Glutamatergic neuron (in vitro differentiated cells): Measurements from ENCODE around the gene TMEM132A. TPM values are rescaled to one million over a fixed set of nuclear protein-coding genes. Genes with fewer than 3 reads are reported as not detected.

Source experiments
- DNase-seq: peaks from one replicate; pipeline ENCODE4 v3.0.0; 2022
- H3K27ac Mint-ChIP-seq: one replicate; pipeline ENCODE4 v1.8.0; 2020; ENCODE audit warnings: mild to moderate bottlenecking, mixed read lengths, inconsistent platforms; ENCODE audit not compliant: unreplicated experiment
- H3K27me3 Mint-ChIP-seq: one replicate; pipeline ENCODE4 v1.8.0; 2020; ENCODE audit warnings: mild to moderate bottlenecking, moderate library complexity, mixed read lengths, inconsistent platforms; ENCODE audit not compliant: unreplicated experiment
- H3K36me3 Mint-ChIP-seq: one replicate; pipeline ENCODE4 v1.8.0; 2020; ENCODE audit warnings: mild to moderate bottlenecking, mixed read lengths, inconsistent platforms; ENCODE audit not compliant: unreplicated experiment
- H3K4me1 Mint-ChIP-seq: one replicate; pipeline ENCODE4 v1.8.0; 2020; ENCODE audit warnings: mild to moderate bottlenecking, low read depth, mixed read lengths, inconsistent platforms; ENCODE audit not compliant: unreplicated experiment
- H3K4me3 Mint-ChIP-seq: one replicate; pipeline ENCODE4 v1.8.0; 2020; ENCODE audit warnings: mild to moderate bottlenecking, mixed read lengths, inconsistent platforms; ENCODE audit not compliant: unreplicated experiment
- H3K9me3 Mint-ChIP-seq: one replicate; pipeline ENCODE4 v1.8.0; 2020; ENCODE audit warnings: mild to moderate bottlenecking, moderate library complexity, mixed read lengths, inconsistent platforms; ENCODE audit not compliant: unreplicated experiment
- CTCF ChIP-seq: fragments of 200-600 bp; sonication (generic); IDR thresholded peaks from one replicate; pipeline ENCODE4 v1.5.0; 2021; ENCODE audit not compliant: partially characterized antibody, unreplicated experiment
- total RNA-seq: library from RNA; stranded (reverse); fragmentation: NEBNext Ultra II Directional; extraction: Animal tissue kit (Norgen Biotek cat#: 25700); gene quantifications from one replicate; pipeline ENCODE4 v1.2.1, GENCODE V29; 2021; ENCODE audit not compliant: unreplicated experiment

The TMEM132A gene
- total RNA-seq, 1 donor from 2014 or later, result 664 TPM

- peaks cover 5% of the 10 kb centered on the region for H3K36me3 Mint-ChIP-seq
- no peaks in the 10 kb centered on the region for H3K4me1 Mint-ChIP-seq
- no peak overlapping the region for H3K4me3 Mint-ChIP-seq
- TF ChIP-seq CTCF, result no peak
- DNase-seq, result no peak
- no peaks in the 10 kb centered on the region for H3K27me3 Mint-ChIP-seq
- H3K9me3 Mint-ChIP-seq, result no peaks in the 10 kb centered on the region
- H3K27ac Mint-ChIP-seq, result no peak overlapping the region
These were observed 26.8 kb upstream of the TMEM132A start for GRCh38 chr11:60897496-60897895.

GRCh38 chr11:60899046-60899936 is 25.0 kb upstream of the TMEM132A start:
- DNase-seq, result no peak
- Mint-ChIP-seq H3K27me3 (no peaks in the 10 kb centered on the region), H3K36me3 (peaks cover 5% of the 10 kb centered on the region), H3K9me3 (no peaks in the 10 kb centered on the region), H3K4me1 (peaks cover 4% of the 10 kb centered on the region), H3K4me3 (no peak overlapping the region), H3K27ac (peak overlapping the region; percentile 48)
- peak; percentile 94 for TF ChIP-seq CTCF

GRCh38 chr11:60899977-60900376 is 24.3 kb upstream of the TMEM132A start:
- H3K27ac Mint-ChIP-seq, result no peak overlapping the region
- no peak for TF ChIP-seq CTCF
- no peak overlapping the region for H3K4me3 Mint-ChIP-seq

GRCh38 chr11:60900673-60901404 is 23.4 kb upstream of the TMEM132A start:
- no peak for DNase-seq
- Mint-ChIP-seq H3K4me1 (peaks cover 12% of the 10 kb centered on the region), H3K4me3 (no peak overlapping the region), H3K36me3 (peaks cover 5% of the 10 kb centered on the region), H3K27me3 (no peaks in the 10 kb centered on the region), H3K27ac (no peak overlapping the region), H3K9me3 (no peaks in the 10 kb centered on the region)
- TF ChIP-seq CTCF, result no peak

More at GRCh38 chr11:60899977-60900376, 24.3 kb upstream of the TMEM132A start:
- peaks cover 8% of the 10 kb centered on the region for H3K4me1 Mint-ChIP-seq
- no peaks in the 10 kb centered on the region for H3K27me3 Mint-ChIP-seq
- DNase-seq, result no peak
- no peaks in the 10 kb centered on the region for H3K9me3 Mint-ChIP-seq
- peaks cover 5% of the 10 kb centered on the region for H3K36me3 Mint-ChIP-seq

GRCh38 chr11:60902625-60903024 is 21.6 kb upstream of the TMEM132A start:
- Mint-ChIP-seq H3K4me1 (peaks cover 15% of the 10 kb centered on the region), H3K9me3 (no peaks in the 10 kb centered on the region), H3K36me3 (peaks cover 3% of the 10 kb centered on the region), H3K27ac (no peak overlapping the region), H3K27me3 (no peaks in the 10 kb centered on the region), H3K4me3 (no peak overlapping the region)
- no peak for TF ChIP-seq CTCF
- no peak for DNase-seq
